GM18909 (cell line): ENCODE measurements around the gene OR5H1.

Experiments
- ATAC-seq: cut with Tn5 transposase; IDR thresholded peaks from one replicate; pipeline ENCODE4 v1.9.1; 2021; ENCODE audit warnings: mild to moderate bottlenecking; ENCODE audit not compliant: unreplicated experiment, poor library complexity

Gene OR5H1

GRCh38 chr3:98185180-98185579, 54.7 kb downstream of the OR5H1 start:
- no peak for ATAC-seq
